Activated naive CD4-positive, alpha-beta T cell (primary cell): ENCODE results near the gene SLC22A2.

Experiments
- DNase-seq, 4 experiments: peaks; one replicate each; lab custom pipeline; 2025; lab: John Stamatoyannopoulos, UW

The SLC22A2 gene

GRCh38 chr6:160273750-160274149 lies 15.1 kb upstream of the SLC22A2 start:
- no peak for DNase-seq

GRCh38 chr6:160273196-160273595 lies 14.6 kb upstream of the SLC22A2 start:
- no peak for DNase-seq

- no peak for DNase-seq
Measured at GRCh38 chr6:160272707-160273106, 14.1 kb upstream of the SLC22A2 start.

GRCh38 chr6:160270347-160270746 lies 11.7 kb upstream of the SLC22A2 start:
- no peak for DNase-seq

GRCh38 chr6:160269771-160270170 lies 11.2 kb upstream of the SLC22A2 start:
- no peak for DNase-seq

GRCh38 chr6:160269023-160269521 lies 10.5 kb upstream of the SLC22A2 start:
- DNase-seq = no peak

- DNase-seq = no peak
Measured at GRCh38 chr6:160267102-160267501, 8.5 kb upstream of the SLC22A2 start.

- no peak for DNase-seq
Measured at GRCh38 chr6:160265869-160266476, 7.4 kb upstream of the SLC22A2 start.

- DNase-seq = no peak
Measured at GRCh38 chr6:160264061-160264612, 5.5 kb upstream of the SLC22A2 start.

- no peak for DNase-seq
Measured at GRCh38 chr6:160263196-160263939, 4.7 kb upstream of the SLC22A2 start.

GRCh38 chr6:160261991-160262680 lies 3.5 kb upstream of the SLC22A2 start:
- DNase-seq = no peak

- DNase-seq = no peak
Measured at GRCh38 chr6:160260803-160261450, 2.3 kb upstream of the SLC22A2 start.

GRCh38 chr6:160260367-160260766 lies 1.7 kb upstream of the SLC22A2 start:
- DNase-seq = no peak

GRCh38 chr6:160259598-160259997 lies 977 bp upstream of the SLC22A2 start:
- no peak for DNase-seq

- DNase-seq = no peak
Measured at GRCh38 chr6:160259143-160259425, 463 bp upstream of the SLC22A2 start.

GRCh38 chr6:160256445-160256844 lies 2.2 kb downstream of the SLC22A2 start:
- no peak for DNase-seq

GRCh38 chr6:160254467-160255312 lies 3.9 kb downstream of the SLC22A2 start:
- no peak for DNase-seq

- DNase-seq = no peak
Measured at GRCh38 chr6:160253714-160254113, 4.9 kb downstream of the SLC22A2 start.

GRCh38 chr6:160253292-160253691 lies 5.3 kb downstream of the SLC22A2 start:
- DNase-seq = no peak

GRCh38 chr6:160252073-160252813 lies 6.4 kb downstream of the SLC22A2 start:
- no peak for DNase-seq

GRCh38 chr6:160249671-160250070 lies 8.9 kb downstream of the SLC22A2 start:
- DNase-seq = no peak
